ENCODE results near the gene KCNG2. TPM values are rescaled to one million over a fixed set of nuclear protein-coding genes. Genes with fewer than 3 reads are reported as not detected.

Gene KCNG2
- total RNA-seq, 1 experiment from 2014 or later = not detected

GRCh38 chr18:79937103-79937860 lies 139.5 kb downstream of the KCNG2 start:
- intact Hi-C loops (cut with micrococcal nuclease; ENCODE audit: unreplicated experiment) = no loop called here
- Histone ChIP-seq H3K4me1 (peaks cover 6% of the 10 kb centered on the region), H3K36me3 (ENCODE audit: control insufficient read depth, insufficient read depth, low read length) (no peaks in the 10 kb centered on the region), H3K27me3 (replicated peaks; ENCODE audit: control insufficient read depth, insufficient read depth, low read length) (no peaks in the 10 kb centered on the region), H3K9me3 (no peaks in the 10 kb centered on the region), H3K4me3 (ENCODE audit: low read depth, low read length) (no peak overlapping the region)
- TF ChIP-seq CTCF (IDR thresholded peaks at IDR 0.05; ENCODE audit: insufficient read depth in 1 of 2, low read depth in 1 of 2, low read length in 1 of 2, severe bottlenecking in 1 of 2, unreplicated experiment in 1 of 2) = no peak
- peaks cover 7% of the 10 kb centered on the region for H3K4me1 Mint-ChIP-seq (ENCODE audit: low read depth, unreplicated experiment)
- ChIA-PET CTCF (interaction anchor here (0.6 kb wide), 1 partner anchor 15 kb away, joined by 4 read pairs; no protein-coding TSS in a partner anchor), POLR2A (no interaction called here)
- peaks cover 8% of the 10 kb centered on the region for H3K36me3 Mint-ChIP-seq (ENCODE audit: insufficient read depth, unreplicated experiment)
- DNase-seq = no peak
- H3K9me3 Mint-ChIP-seq (ENCODE audit: unreplicated experiment) = no peaks in the 10 kb centered on the region
- H3K27me3 Mint-ChIP-seq (ENCODE audit: insufficient read depth, unreplicated experiment) = no peaks in the 10 kb centered on the region
- BruUV-seq (replicated peaks) = no TSS peak
- no peak overlapping the region for H3K27ac Mint-ChIP-seq (ENCODE audit: unreplicated experiment)
- H3K4me3 Mint-ChIP-seq (ENCODE audit: unreplicated experiment) = no peak overlapping the region

- no peaks in the 10 kb centered on the region for H3K9me3 Mint-ChIP-seq (ENCODE audit: unreplicated experiment)
- ChIA-PET POLR2A (no interaction called here), CTCF (no interaction called here)
- Histone ChIP-seq H3K27me3 (replicated peaks; ENCODE audit: control insufficient read depth, insufficient read depth, low read length) (no peaks in the 10 kb centered on the region), H3K4me1 (peaks cover 11% of the 10 kb centered on the region), H3K9me3 (no peaks in the 10 kb centered on the region), H3K36me3 (ENCODE audit: control insufficient read depth, insufficient read depth, low read length) (no peaks in the 10 kb centered on the region), H3K4me3 (ENCODE audit: low read depth, low read length) (no peak overlapping the region)
- intact Hi-C loops (cut with micrococcal nuclease; ENCODE audit: unreplicated experiment) = no loop called here
- no peak for TF ChIP-seq CTCF (IDR thresholded peaks at IDR 0.05; ENCODE audit: insufficient read depth in 1 of 2, low read depth in 1 of 2, low read length in 1 of 2, severe bottlenecking in 1 of 2, unreplicated experiment in 1 of 2)
- no peak overlapping the region for H3K4me3 Mint-ChIP-seq (ENCODE audit: unreplicated experiment)
- DNase-seq = no peak
- H3K36me3 Mint-ChIP-seq (ENCODE audit: insufficient read depth, unreplicated experiment) = peaks cover 8% of the 10 kb centered on the region
- no TSS peak for BruUV-seq (replicated peaks)
- no peak overlapping the region for H3K27ac Mint-ChIP-seq (ENCODE audit: unreplicated experiment)
- H3K27me3 Mint-ChIP-seq (ENCODE audit: insufficient read depth, unreplicated experiment) = no peaks in the 10 kb centered on the region
- peaks cover 7% of the 10 kb centered on the region for H3K4me1 Mint-ChIP-seq (ENCODE audit: low read depth, unreplicated experiment)
Measured at GRCh38 chr18:79938196-79938595, 140.5 kb downstream of the KCNG2 start.

- Mint-ChIP-seq H3K27me3 (ENCODE audit: insufficient read depth, unreplicated experiment) (no peaks in the 10 kb centered on the region), H3K9me3 (ENCODE audit: unreplicated experiment) (no peaks in the 10 kb centered on the region), H3K4me1 (ENCODE audit: low read depth, unreplicated experiment) (no peaks in the 10 kb centered on the region), H3K36me3 (ENCODE audit: insufficient read depth, unreplicated experiment) (peaks cover 7% of the 10 kb centered on the region), H3K27ac (ENCODE audit: unreplicated experiment) (no peak overlapping the region), H3K4me3 (ENCODE audit: unreplicated experiment) (no peak overlapping the region)
- no peaks in the 10 kb centered on the region for H3K9me3 ChIP-seq
- ChIA-PET POLR2A (no interaction called here), CTCF (no interaction called here)
- H3K27me3 ChIP-seq (replicated peaks; ENCODE audit: control insufficient read depth, insufficient read depth, low read length) = no peaks in the 10 kb centered on the region
- H3K36me3 ChIP-seq (ENCODE audit: control insufficient read depth, insufficient read depth, low read length) = no peaks in the 10 kb centered on the region
- H3K4me3 ChIP-seq (ENCODE audit: low read depth, low read length) = no peak overlapping the region
- intact Hi-C loops (cut with micrococcal nuclease; ENCODE audit: unreplicated experiment) = no loop called here
- peaks cover 11% of the 10 kb centered on the region for H3K4me1 ChIP-seq
- BruUV-seq (replicated peaks) = no TSS peak
- DNase-seq = no peak
- no peak for TF ChIP-seq CTCF (IDR thresholded peaks at IDR 0.05; ENCODE audit: insufficient read depth in 1 of 2, low read depth in 1 of 2, low read length in 1 of 2, severe bottlenecking in 1 of 2, unreplicated experiment in 1 of 2)
Measured at GRCh38 chr18:79939096-79939495, 141.4 kb downstream of the KCNG2 start.
